Activated naive CD4-positive, alpha-beta T cell treated with anti-CD3 and anti-CD28 coated beads for 36 hours (primary cell): ENCODE data around the gene PARVB. TPM values are rescaled to one million over a fixed set of nuclear protein-coding genes. Genes with fewer than 3 reads are reported as not detected.

ENCODE experiments used
- total RNA-seq, 2 experiments: library from RNA; stranded (reverse); gene quantifications; one replicate each; pipeline ENCODE4 v1.2.3, GENCODE V29; 2021

The PARVB gene
- total RNA-seq, 2 experiments from 2014 or later: 37.2 to 37.6 TPM

Other genes starting within 250 kb of the PARVB start
- under 1 TPM; 0.15 to 0.21 TPM for gene EFCAB6, start 212.0 kb upstream of the PARVB start, total RNA-seq
- not detected for gene SULT4A1, start 161.8 kb upstream of the PARVB start, total RNA-seq
- gene PNPLA5, start 132.3 kb upstream of the PARVB start, total RNA-seq: not detected
- gene PNPLA3, start 100.5 kb upstream of the PARVB start, total RNA-seq: under 1 TPM; 0.29 to 0.77 TPM
- gene SAMM50, start 68.9 kb upstream of the PARVB start, total RNA-seq: 10 to 100 TPM; 35.9 to 37.8 TPM
- gene PARVG, start 156.6 kb downstream of the PARVB start, total RNA-seq: 10 to 100 TPM; 64.6 to 67.8 TPM